Panc1 (cell line): Measurements from ENCODE around the gene DTHD1. TPM values are rescaled to one million over a fixed set of nuclear protein-coding genes. Genes with fewer than 3 reads are reported as not detected.

Experiments
- ATAC-seq: fragments of 200-7000 bp; cut with Tn5 transposase; 2 replicates; pipeline ENCODE4 v1.9.1; 2020; ENCODE audit warnings: mild to moderate bottlenecking, moderate library complexity
- BruUV-seq: library from RNA; stranded (reverse); fragments of 400-500 nt; replicated peaks from 2 replicates; lab custom pipeline; 2021; lab: Mats Ljungman, UMichigan
- CTCF ChIA-PET: fragments of 300-600 bp; sonication (Branson Sonifier 250); formaldehyde crosslinking; loops from one replicate; lab custom pipeline; 2022; ENCODE audit warnings: antibody characterized with exemption; lab: Charles Lee
- POLR2A ChIA-PET: fragments of 300-600 bp; sonication (Branson Sonifier 250); formaldehyde crosslinking; loops from one replicate; lab custom pipeline; 2022; ENCODE audit warnings: antibody characterized with exemption; lab: Charles Lee
- DNase-seq: peaks from one replicate; pipeline ENCODE4 v3.0.0-alpha.2; 2010; ENCODE audit warnings: low read depth, low spot score
- H3K27ac ChIP-seq: 2 replicates; pipeline ENCODE4 v1.5.1; 2011; ENCODE audit warnings: mild to moderate bottlenecking, low read length, inconsistent platforms
- H3K27me3 ChIP-seq: fragments of 200-500 bp; sonication (Bioruptor generic); 2 replicates; pipeline ENCODE4 v1.6.0; 2014; ENCODE audit warnings: low read length, inconsistent platforms; ENCODE audit not compliant: control insufficient read depth, insufficient read depth
- H3K36me3 ChIP-seq: fragments of 200-500 bp; sonication (Bioruptor generic); 2 replicates; pipeline ENCODE4 v1.5.1; 2014; ENCODE audit warnings: inconsistent platforms, mild to moderate bottlenecking, low read length, moderate library complexity; ENCODE audit not compliant: control insufficient read depth, insufficient read depth
- H3K4me1 ChIP-seq: 2 replicates; pipeline ENCODE4 v1.5.1; 2011; ENCODE audit warnings: inconsistent platforms, mild to moderate bottlenecking, low read length, moderate library complexity; ENCODE audit not compliant: control insufficient read depth, insufficient read depth
- H3K4me3 ChIP-seq, 2 experiments: 2 replicates each; pipeline ENCODE4 v1.5.1; 2011 to 2012; ENCODE audit warnings: low read depth in 2 of 2, low read length in 2 of 2, mild to moderate bottlenecking in 2 of 2, inconsistent platforms in 1 of 2, moderate library complexity in 1 of 2
- H3K9me3 ChIP-seq: fragments of 200-500 bp; sonication (Bioruptor generic); 2 replicates; pipeline ENCODE4 v1.5.1; 2014; ENCODE audit warnings: low read depth, mild to moderate bottlenecking, inconsistent platforms, low read length, moderate library complexity; ENCODE audit not compliant: control insufficient read depth, insufficient read depth
- CTCF ChIP-seq: fragments of 450-650 bp; IDR thresholded peaks from 2 replicates; pipeline ENCODE4 v1.5.1; 2017; ENCODE audit warnings: mild to moderate bottlenecking
- POLR2AphosphoS5 ChIP-seq: IDR thresholded peaks from 2 replicates; pipeline ENCODE4 v1.6.1; 2012; ENCODE audit warnings: mild to moderate bottlenecking, low read depth, low read length, moderate library complexity
- REST ChIP-seq, 2 experiments: IDR thresholded peaks; 2 replicates each; pipeline ENCODE4 v1.6.1; 2011 to 2012; ENCODE audit warnings: low read depth in 2 of 2, control low read depth in 1 of 2, low read length in 1 of 2, mild to moderate bottlenecking in 1 of 2, moderate library complexity in 1 of 2; ENCODE audit not compliant: insufficient read depth in 1 of 2
- SIN3A ChIP-seq: IDR thresholded peaks from 2 replicates; pipeline ENCODE4 v1.6.1; 2012; ENCODE audit warnings: low read depth, mild to moderate bottlenecking, low read length, moderate library complexity, borderline replicate concordance; ENCODE audit not compliant: insufficient read depth
- TCF7L2 ChIP-seq: IDR thresholded peaks from 2 replicates; pipeline ENCODE4 v1.6.1; 2011; ENCODE audit warnings: mild to moderate bottlenecking, low read depth, low read length, inconsistent platforms
- in situ Hi-C: cut with HindIII; loops from 2 replicates; pipeline ENCODE4 v1.10.0; 2016; ENCODE audit warnings: low sequenced_read_pairs, low pct_unique_long_range_greater_than_20kb
- intact Hi-C: fragments of 100-400 bp; cut with micrococcal nuclease; formaldehyde crosslinking; loops from one replicate; pipeline ENCODE4 v1.10.0; 2022; ENCODE audit not compliant: unreplicated experiment
- total RNA-seq: library from RNA; stranded (reverse); gene quantifications from one replicate; pipeline ENCODE4 v1.2.1, GENCODE V29; 2021; ENCODE audit not compliant: unreplicated experiment

DTHD1 gene
- total RNA-seq, 1 experiment from 2014 or later = not detected

- DNase-seq (no peak), ATAC-seq (no peak)
- ChIA-PET CTCF (no interaction called here), POLR2A (no interaction called here)
- Histone ChIP-seq H3K36me3 (no peaks in the 10 kb centered on the region), H3K9me3 (no peaks in the 10 kb centered on the region), H3K4me1 (no peaks in the 10 kb centered on the region), H3K4me3 (no peak overlapping the region), H3K27me3 (no peaks in the 10 kb centered on the region), H3K27ac (no peak overlapping the region)
- TF ChIP-seq SIN3A (no peak), POLR2AphosphoS5 (no peak), CTCF (no peak), REST (IDR thresholded peaks at IDR 0.05; ENCODE audit: insufficient read depth in 1 of 2, low read depth in 2 of 2, low read length in 1 of 2) (no peak), TCF7L2 (no peak)
- in situ Hi-C loops = no loop called here
- BruUV-seq = no TSS peak
- intact Hi-C loops = no loop called here
These were observed 43.4 kb downstream of the DTHD1 start for GRCh38 chr4:36324808-36325207.

GRCh38 chr4:36325499-36325898, 44.1 kb downstream of the DTHD1 start:
- CTCF ChIA-PET = no interaction called here
- no peak for ATAC-seq
- POLR2A ChIA-PET = no interaction called here
- Histone ChIP-seq H3K36me3 (no peaks in the 10 kb centered on the region), H3K27ac (no peak overlapping the region), H3K4me1 (no peaks in the 10 kb centered on the region), H3K9me3 (no peaks in the 10 kb centered on the region), H3K4me3 (no peak overlapping the region), H3K27me3 (no peaks in the 10 kb centered on the region)
- no TSS peak for BruUV-seq
- intact Hi-C loops = no loop called here
- no peak for TF ChIP-seq REST (IDR thresholded peaks at IDR 0.05; ENCODE audit: insufficient read depth in 1 of 2, low read depth in 2 of 2, low read length in 1 of 2)
- no peak for TF ChIP-seq SIN3A
- TF ChIP-seq CTCF = no peak
- no peak for TF ChIP-seq TCF7L2
- TF ChIP-seq POLR2AphosphoS5 = no peak
- DNase-seq = no peak
- in situ Hi-C loops = no loop called here
